CD4-positive, alpha-beta T cell (primary cell): ENCODE data around the gene FOXD2. TPM values are rescaled to one million over a fixed set of nuclear protein-coding genes. Genes with fewer than 3 reads are reported as not detected.

ENCODE experiments used
- ATAC-seq: fragments of 200-7000 bp; cut with Tn5 transposase; one replicate; pipeline ENCODE4 v1.10.0; 2022; ENCODE audit warnings: mild to moderate bottlenecking; ENCODE audit not compliant: poor library complexity
- CTCF ChIA-PET: fragments of 350-600 bp; sonication (Branson Sonifier 250); formaldehyde crosslinking; loops from one replicate; lab custom pipeline; 2021; ENCODE audit warnings: antibody characterized with exemption, inconsistent platforms; lab: Charles Lee
- POLR2A ChIA-PET: fragments of 350-600 bp; sonication (Branson Sonifier 250); formaldehyde crosslinking; loops from one replicate; lab custom pipeline; 2021; ENCODE audit warnings: antibody characterized with exemption, inconsistent platforms; lab: Charles Lee
- DNase-seq, 14 experiments: peaks; one replicate each; pipeline ENCODE4 v3.0.0-alpha.2; 2013 to 2020; ENCODE audit warnings: mixed read lengths in 2 of 14
- H3K27ac ChIP-seq, 2 donors: one replicate each; pipeline versions ENCODE4 v1.5.1 to v1.7.0; 2013; ENCODE audit warnings: low read length in 2 of 2, low read depth in 1 of 2, mild to moderate bottlenecking in 1 of 2
- H3K27me3 ChIP-seq, 2 experiments: 1 replicate in 1 of 2; 2 replicates in 1 of 2; pipeline versions ENCODE4 v1.6.1 to v1.7.0; 2013; ENCODE audit warnings: low read length in 2 of 2, control low read depth in 1 of 2, mild to moderate bottlenecking in 1 of 2, moderate library complexity in 1 of 2; ENCODE audit not compliant: insufficient read depth in 2 of 2, control insufficient read depth in 1 of 2
- H3K36me3 ChIP-seq: one replicate; pipeline ENCODE4 v1.6.1; 2013; ENCODE audit warnings: low read length, control low read depth; ENCODE audit not compliant: insufficient read depth
- H3K4me1 ChIP-seq: one replicate; pipeline ENCODE4 v1.6.1; 2013; ENCODE audit warnings: low read length, control low read depth; ENCODE audit not compliant: insufficient read depth
- H3K4me3 ChIP-seq: one replicate; pipeline ENCODE4 v1.5.1; 2013; ENCODE audit warnings: mild to moderate bottlenecking, low read length, moderate library complexity
- H3K9me3 ChIP-seq, 2 experiments: 1 replicate in 1 of 2; 2 replicates in 1 of 2; pipeline versions ENCODE4 v1.6.1 to v1.7.0; 2013; ENCODE audit warnings: low read length in 2 of 2, mild to moderate bottlenecking in 2 of 2, control low read depth in 1 of 2, moderate library complexity in 1 of 2; ENCODE audit not compliant: control insufficient read depth in 1 of 2, insufficient read depth in 1 of 2
- H3K27ac Mint-ChIP-seq: one replicate; pipeline ENCODE4 v1.8.0; 2020; ENCODE audit warnings: mixed read lengths
- H3K27me3 Mint-ChIP-seq: one replicate; pipeline ENCODE4 v1.8.0; 2021; ENCODE audit warnings: mixed read lengths
- H3K36me3 Mint-ChIP-seq: one replicate; pipeline ENCODE4 v1.8.0; 2021; ENCODE audit warnings: low read depth, mixed read lengths
- H3K4me1 Mint-ChIP-seq: one replicate; pipeline ENCODE4 v1.8.0; 2021; ENCODE audit warnings: low read depth, mixed read lengths
- H3K4me3 Mint-ChIP-seq: one replicate; pipeline ENCODE4 v1.8.0; 2020; ENCODE audit warnings: mild to moderate bottlenecking, mixed read lengths
- H3K9me3 Mint-ChIP-seq: one replicate; pipeline ENCODE4 v1.8.0; 2020; ENCODE audit warnings: mixed read lengths
- CTCF ChIP-seq: fragments of 200-600 bp; IDR thresholded peaks from one replicate; pipeline ENCODE4 v1.8.0; 2022; ENCODE audit warnings: antibody characterized with exemption, mild to moderate bottlenecking
- intact Hi-C, 2 experiments: fragments of 100-400 bp; cut with DNase I in 1 of 2; cut with micrococcal nuclease in 1 of 2; formaldehyde crosslinking; loops; one replicate each; pipeline versions ENCODE4 v1.15.1 to v1.9.0; 2023 to 2025; cut with DNase I, micrococcal nuclease
- total RNA-seq, 174 experiments: library from RNA in 2 of 174; stranded (reverse) in 2 of 174; gene quantifications; one replicate each; pipeline ENCODE4 v1.2.3 and lab custom pipeline; 2021 to 2026

Gene FOXD2
- total RNA-seq, 2 experiments from 2014 or later = 0.22 to 0.34 TPM

GRCh38 chr1:47481936-47482335 is 44.1 kb downstream of the FOXD2 start:
- H3K36me3 Mint-ChIP-seq = no peaks in the 10 kb centered on the region
- no peak for TF ChIP-seq CTCF
- H3K27me3 Mint-ChIP-seq = peaks cover 10% of the 10 kb centered on the region
- H3K4me1 Mint-ChIP-seq = no peaks in the 10 kb centered on the region
- no peaks in the 10 kb centered on the region for H3K9me3 ChIP-seq
- intact Hi-C loops = no loop called here
- ChIA-PET CTCF (no interaction called here), POLR2A (no interaction called here)
- no peak for ATAC-seq
- no peak overlapping the region for H3K27ac Mint-ChIP-seq
- H3K4me3 ChIP-seq = no peak overlapping the region
- peaks cover 0 to 2% of the 10 kb centered on the region in 2 experiments for H3K27me3 ChIP-seq
- no peak for DNase-seq
- H3K9me3 Mint-ChIP-seq = no peaks in the 10 kb centered on the region
- no peak overlapping the region for H3K27ac ChIP-seq
- no peak overlapping the region for H3K4me3 Mint-ChIP-seq
- no peaks in the 10 kb centered on the region for H3K36me3 ChIP-seq
- H3K4me1 ChIP-seq = no peaks in the 10 kb centered on the region

GRCh38 chr1:47482786-47483185 is 44.9 kb downstream of the FOXD2 start:
- Histone ChIP-seq H3K27me3 (peaks cover 0 to 4% of the 10 kb centered on the region in 2 experiments), H3K36me3 (no peaks in the 10 kb centered on the region), H3K27ac (no peak overlapping the region), H3K4me3 (no peak overlapping the region), H3K9me3 (no peaks in the 10 kb centered on the region), H3K4me1 (no peaks in the 10 kb centered on the region)
- ChIA-PET POLR2A (no interaction called here), CTCF (no interaction called here)
- no peak for ATAC-seq
- Mint-ChIP-seq H3K27me3 (peaks cover 10% of the 10 kb centered on the region), H3K27ac (no peak overlapping the region), H3K4me1 (no peaks in the 10 kb centered on the region), H3K36me3 (no peaks in the 10 kb centered on the region), H3K9me3 (no peaks in the 10 kb centered on the region), H3K4me3 (no peak overlapping the region)
- intact Hi-C loops = no loop called here
- no peak for DNase-seq
- no peak for TF ChIP-seq CTCF

- POLR2A ChIA-PET = no interaction called here
Measured at GRCh38 chr1:47483651-47484050, 45.8 kb downstream of the FOXD2 start.

More at GRCh38 chr1:47483651-47484050, 45.8 kb downstream of the FOXD2 start:
- Histone ChIP-seq H3K27me3 (peaks cover 0 to 4% of the 10 kb centered on the region in 2 experiments), H3K4me1 (no peaks in the 10 kb centered on the region), H3K9me3 (no peaks in the 10 kb centered on the region), H3K27ac (no peak overlapping the region), H3K36me3 (no peaks in the 10 kb centered on the region), H3K4me3 (no peak overlapping the region)
- DNase-seq = no peak
- no peak for ATAC-seq
- Mint-ChIP-seq H3K4me1 (no peaks in the 10 kb centered on the region), H3K4me3 (no peak overlapping the region), H3K36me3 (no peaks in the 10 kb centered on the region), H3K27ac (no peak overlapping the region), H3K9me3 (no peaks in the 10 kb centered on the region), H3K27me3 (peaks cover 5% of the 10 kb centered on the region)
- intact Hi-C loops = no loop called here
- CTCF ChIA-PET = no interaction called here
- TF ChIP-seq CTCF = no peak
